ENCODE data around the gene KCNMA1.
A peak's percentile ranks its signal among the peaks of the same experiment; 100 is the strongest.
"Not testable (repeated sequence)": the region's sequence is repeated elsewhere in the genome, so short reads cannot be mapped to it uniquely, and the experiment has no call there.

The KCNMA1 gene

GRCh38 chr10:77661674-77662073 lies 24.1 kb upstream of the KCNMA1 start:
- DNase-seq: no peak

DNA sequence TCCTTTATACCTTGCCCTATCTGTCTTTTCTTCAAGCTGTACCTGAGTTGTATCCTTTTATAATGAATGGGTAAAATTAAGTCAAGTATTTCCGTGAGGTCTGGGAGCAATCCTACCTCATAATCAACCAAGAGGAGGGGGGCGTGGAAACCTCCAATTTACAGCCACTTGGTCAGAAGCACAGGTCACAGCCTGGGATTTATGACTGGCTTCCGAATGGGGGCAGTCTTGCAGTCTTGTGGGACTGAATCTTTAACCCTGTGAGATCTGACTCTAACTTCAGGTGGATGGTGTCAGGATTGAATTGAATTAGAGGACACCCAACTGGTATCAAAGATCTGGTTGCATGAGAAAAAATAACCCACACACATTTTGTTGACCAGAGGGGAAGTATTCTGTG lies 23.5 kb upstream of the KCNMA1 start:
- no peak for DNase-seq

DNA sequence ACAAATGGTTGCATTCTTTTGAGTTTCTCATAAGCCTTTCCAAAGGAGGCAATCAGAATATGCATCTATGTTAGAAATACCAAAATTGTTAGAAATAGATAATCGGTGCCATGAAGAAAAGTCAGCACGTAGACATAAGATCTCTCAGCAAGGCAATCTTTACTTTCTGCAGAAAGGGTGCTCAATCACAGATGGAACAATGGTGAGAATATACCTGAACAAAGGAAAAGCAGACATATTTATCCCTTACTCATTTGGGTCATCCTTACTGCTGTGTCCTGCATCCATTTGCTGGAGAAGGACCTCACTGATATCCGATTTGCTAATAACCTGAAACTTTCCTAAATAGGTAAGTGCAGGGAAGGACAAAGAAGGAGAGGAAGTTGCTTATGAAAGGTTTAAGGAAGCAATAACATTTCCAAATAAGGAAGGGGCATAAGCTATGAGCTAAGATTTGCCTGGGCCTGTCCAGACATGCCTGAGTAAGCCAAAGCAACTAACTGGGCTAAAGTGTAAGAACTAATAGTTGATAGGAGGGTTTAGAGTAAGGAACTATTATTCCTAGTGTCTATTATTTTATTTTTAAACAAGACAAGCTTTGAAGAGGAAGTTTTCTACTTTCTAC lies 21.6 kb upstream of the KCNMA1 start:
- not testable (repeated sequence) for DNase-seq

DNA sequence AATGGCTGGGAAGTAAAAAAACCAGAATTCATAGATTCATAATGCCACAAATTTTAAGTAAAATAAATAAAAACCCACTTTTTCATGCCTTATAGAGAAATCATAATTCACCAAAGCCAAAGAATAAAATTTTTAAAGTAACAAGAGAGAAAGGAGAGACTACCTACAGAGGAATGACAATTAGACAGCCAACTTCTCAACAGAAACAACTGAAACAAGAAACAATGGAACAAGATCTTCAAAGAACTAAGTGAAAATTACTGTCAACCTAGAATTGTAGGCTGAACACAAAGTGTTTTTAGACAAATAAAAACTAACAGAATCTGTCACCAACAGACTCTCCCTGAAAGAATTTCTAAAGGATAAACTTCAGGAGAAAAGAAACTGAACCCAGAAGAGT lies 15.6 kb upstream of the KCNMA1 start:
- no peak for DNase-seq

- no peak for DNase-seq
Observed at GRCh38 chr10:77649333-77650331, 12.0 kb upstream of the KCNMA1 start.

GRCh38 chr10:77648472-77648871 lies 10.9 kb upstream of the KCNMA1 start:
- no peak for DNase-seq

GRCh38 chr10:77647543-77648293 lies 10.1 kb upstream of the KCNMA1 start:
- no peak for DNase-seq

DNA sequence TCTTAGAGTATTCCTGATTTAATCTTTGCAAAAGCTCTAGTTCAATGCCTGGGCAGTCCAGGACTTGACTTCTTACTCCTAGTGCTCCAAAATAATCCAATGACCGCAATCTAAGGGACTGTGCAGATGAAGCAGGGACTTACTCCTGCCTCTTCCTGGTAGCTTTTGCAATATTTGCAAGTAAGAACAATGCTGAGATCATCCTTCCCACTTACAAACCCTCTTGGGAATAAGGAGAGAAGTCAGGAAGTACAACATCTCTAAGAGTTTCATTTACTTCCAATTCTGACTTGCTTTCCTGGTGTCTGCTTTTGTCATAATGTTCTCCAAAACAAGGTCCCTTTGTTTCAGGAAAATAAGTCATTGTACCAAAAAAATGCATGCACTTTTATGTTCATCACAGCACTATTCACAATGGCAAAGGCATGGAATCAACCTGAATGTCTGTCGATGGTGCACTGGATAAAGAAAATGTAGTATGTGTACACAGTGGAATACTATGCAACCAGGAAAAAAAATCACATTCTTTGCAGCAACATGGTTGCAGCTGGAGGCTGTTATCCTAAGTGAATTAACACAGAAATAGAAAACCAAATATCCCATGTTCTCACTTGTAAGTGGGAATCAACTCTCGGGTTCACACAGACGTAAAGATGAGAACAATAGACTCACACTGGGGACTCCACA lies 7.1 kb upstream of the KCNMA1 start:
- no peak for DNase-seq

DNA sequence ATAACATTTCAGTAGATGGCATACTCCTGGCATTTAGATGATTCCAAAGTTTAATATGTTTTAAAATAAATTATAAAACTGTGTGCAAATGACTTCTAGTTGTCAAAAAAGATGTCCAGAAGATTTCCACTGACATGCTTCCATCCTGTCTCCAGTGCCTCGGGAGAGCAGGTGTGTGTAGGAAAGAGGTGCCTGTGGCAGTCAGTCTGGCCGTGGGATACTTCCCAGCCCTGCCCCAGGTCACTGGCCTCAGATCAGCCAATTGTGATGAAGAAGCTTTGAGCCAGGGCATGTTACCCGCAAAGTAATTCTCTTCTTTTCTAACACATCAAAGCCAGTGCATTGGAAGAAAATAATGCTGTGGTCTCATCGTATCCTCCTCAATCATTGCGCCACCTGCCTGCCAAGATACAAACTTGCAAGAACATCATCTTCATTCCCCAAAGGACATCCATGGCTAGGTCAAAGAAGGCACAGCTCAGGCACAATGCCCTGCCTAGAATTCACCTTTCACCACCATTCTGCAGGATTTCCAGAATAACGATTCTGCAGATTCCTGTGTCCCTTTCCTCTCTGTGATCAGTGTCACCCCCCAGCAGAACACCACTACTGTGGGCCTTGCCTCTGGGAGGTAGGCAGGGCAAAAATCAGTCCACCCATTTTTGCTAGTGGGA lies 6.3 kb upstream of the KCNMA1 start:
- peak; percentile 11 to 14 for DNase-seq

GRCh38 chr10:77641788-77642397 lies 4.3 kb upstream of the KCNMA1 start:
- peak; percentile 32 to 53 for DNase-seq

DNA sequence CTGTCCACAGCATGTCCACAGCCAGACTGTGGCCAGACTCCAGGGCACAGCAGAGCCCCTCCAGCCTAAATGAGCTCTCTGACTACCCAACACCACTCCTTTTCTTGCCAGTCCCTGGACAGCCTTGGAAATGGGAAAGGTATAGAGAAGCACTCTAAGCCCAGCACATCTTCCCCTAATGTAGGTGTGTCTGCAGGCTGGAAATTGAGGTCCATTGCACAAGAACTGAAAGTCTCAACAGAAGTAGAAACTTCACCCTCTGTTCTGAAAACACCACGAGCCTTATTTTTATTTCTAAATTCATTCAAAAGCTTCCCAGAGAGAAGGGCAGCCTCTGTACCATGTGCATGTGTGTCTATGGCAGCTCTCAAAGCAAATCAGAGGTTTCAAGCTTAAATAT lies 3.7 kb upstream of the KCNMA1 start:
- no peak for DNase-seq

DNA sequence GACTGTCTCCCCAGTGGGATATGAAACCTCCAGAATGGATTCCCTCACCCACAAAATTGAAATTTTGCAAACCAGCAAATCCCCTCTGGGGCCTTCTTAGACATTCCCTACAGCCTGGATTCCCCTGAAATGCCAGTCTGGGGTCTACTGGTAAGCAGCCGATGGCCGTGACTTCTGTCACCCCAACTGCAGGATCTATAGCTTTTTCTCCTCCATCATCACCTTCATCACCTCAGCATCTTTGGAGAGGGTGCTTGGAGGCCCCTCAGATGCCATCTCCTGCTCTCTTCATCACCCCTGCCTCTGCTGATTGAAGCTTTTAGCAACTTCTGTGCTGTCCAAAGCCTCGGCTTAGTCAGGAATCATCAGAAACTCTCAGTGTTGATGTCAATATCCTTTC lies 2.6 kb upstream of the KCNMA1 start:
- no peak for DNase-seq

DNA sequence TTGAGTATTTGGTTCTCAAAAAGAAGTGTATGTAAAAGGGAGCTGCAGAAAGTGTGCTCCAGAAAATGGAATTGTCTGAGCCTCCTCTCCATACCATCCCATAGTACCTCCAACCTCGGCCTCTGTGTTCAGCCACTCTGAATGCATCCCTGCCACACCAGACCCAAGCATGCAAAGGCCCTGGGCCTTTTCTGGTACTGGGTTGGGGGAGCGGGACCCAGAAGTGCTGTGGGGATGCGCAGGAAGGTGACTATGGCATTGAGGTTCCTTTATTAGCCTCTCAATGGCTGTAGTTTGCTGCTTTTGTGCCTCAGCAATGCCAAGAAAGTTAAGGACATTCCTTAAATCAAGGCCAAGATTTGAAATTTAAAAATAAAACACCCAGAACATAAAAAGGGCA lies 2.1 kb upstream of the KCNMA1 start:
- DNase-seq: no peak

DNA sequence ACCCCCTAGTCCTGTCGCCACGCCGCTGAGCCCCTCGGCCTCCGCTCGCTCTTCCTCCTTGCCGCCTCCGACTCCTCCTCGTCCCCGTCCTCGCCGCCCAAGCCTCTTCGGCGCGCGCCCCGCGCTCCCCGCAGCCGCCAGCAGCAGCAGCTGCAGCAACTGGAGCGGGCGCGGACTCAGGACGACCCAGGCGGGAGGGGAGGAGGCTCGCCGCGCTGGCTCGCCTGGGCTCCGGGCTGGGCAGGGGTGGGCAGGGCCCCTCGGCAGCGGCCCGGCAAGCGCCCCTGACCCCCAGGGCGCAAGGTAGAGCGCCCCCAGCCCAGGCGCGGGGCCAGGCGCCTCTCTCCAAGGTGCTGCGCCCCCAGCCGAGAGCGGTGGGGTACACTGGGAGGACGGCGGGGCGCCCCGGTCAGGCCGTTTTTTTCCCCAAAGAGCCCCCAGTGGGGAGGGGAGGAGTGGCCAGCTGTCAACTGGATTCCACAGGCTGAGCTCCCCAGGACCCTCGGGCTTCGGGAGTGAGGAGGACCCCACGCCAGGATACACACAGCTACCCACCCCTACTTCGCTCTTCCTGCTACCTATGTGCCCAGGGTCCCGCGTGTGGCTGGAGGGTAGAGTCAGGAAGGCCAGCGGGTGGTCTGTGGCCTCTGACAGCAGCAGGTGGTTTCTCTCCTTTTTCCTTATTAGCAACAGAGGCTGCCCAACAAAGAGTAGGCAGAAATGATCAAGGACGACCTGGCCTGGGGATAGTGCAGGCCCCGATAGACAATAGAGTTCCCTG lies 903 bp upstream of the KCNMA1 start:
- no peak for DNase-seq

- no peak for DNase-seq
Observed at GRCh38 chr10:77636967-77637531, 559 bp downstream of the KCNMA1 start.

DNA sequence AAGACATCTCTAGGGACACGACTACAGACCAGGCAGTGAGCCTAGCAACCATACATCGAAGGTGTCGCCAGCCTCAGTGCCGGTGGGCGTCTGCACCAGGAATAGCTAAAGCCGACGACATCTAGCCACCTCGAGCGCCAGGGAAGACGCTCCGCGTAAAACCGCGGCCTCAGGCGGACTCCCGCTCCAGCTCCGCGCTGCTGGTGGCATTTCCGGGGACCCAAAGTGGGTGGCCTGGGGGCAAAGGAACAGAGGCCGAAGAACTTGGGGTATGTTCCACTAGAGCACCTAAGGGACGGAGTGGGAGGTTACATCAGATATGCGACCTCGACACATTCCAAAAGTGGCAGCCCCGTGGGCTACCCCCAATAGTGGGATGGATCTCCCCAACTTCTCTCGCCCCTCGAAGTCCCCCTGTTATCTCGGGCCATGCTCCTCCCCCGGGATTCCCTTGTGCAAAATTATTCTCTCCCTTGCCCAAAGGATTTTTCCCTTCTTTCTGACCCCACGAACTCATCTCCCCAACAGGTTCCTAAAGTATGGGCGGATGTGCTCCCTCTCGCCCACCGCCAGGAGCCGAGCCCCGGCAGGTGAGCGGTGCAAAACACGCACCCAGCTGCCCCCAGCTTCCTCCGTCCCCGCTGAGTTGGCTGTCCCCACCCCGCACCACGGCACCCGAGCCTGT lies 1.2 kb downstream of the KCNMA1 start:
- DNase-seq: no peak

GRCh38 chr10:77635402-77636227 lies 2.0 kb downstream of the KCNMA1 start:
- DNase-seq: no peak

GRCh38 chr10:77634939-77635338 lies 2.7 kb downstream of the KCNMA1 start:
- no peak for DNase-seq

DNA sequence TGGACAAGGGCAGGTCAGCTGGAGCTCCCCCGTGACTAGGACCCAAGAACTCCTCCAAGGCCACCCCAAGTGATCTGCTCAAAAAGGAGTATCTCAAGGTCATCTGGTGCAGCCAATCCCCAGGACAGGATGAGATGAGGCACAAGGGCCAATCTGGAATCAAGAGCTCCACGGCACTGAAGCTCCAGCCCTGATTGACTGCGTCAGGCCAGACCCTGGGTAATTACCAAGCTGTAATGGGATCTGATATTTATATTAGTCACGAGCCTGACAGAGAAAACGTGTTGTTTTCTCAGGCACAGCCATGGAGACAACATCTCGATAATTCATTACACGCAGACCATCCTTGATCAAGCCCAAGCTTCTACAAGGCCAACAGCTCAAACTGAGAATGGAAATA lies 4.2 kb downstream of the KCNMA1 start:
- DNase-seq: no peak
